Activated naive CD8-positive, alpha-beta T cell treated with anti-CD3 and anti-CD28 coated beads, Interleukin-2, amount 50 U/mL, for 24 hours (primary cell): ENCODE data around the gene IL22RA1.
A peak's percentile ranks its signal among the peaks of the same experiment; 100 is the strongest.

Experiments
- ATAC-seq: fragments of 150-1000 bp; cut with Tn5 transposase; one replicate; pipeline ENCODE4 v1.10.0; 2021
- DNase-seq: peaks from one replicate; pipeline ENCODE4 v3.0.0; 2021
- H3K27ac Mint-ChIP-seq: one replicate; pipeline ENCODE4 v1.8.0; 2021; ENCODE audit warnings: mild to moderate bottlenecking, mixed read lengths
- H3K27me3 Mint-ChIP-seq: one replicate; pipeline ENCODE4 v1.8.0; 2021; ENCODE audit warnings: mixed read lengths
- H3K36me3 Mint-ChIP-seq: one replicate; pipeline ENCODE4 v1.8.0; 2021; ENCODE audit warnings: low read depth, mixed read lengths
- H3K4me1 Mint-ChIP-seq: one replicate; pipeline ENCODE4 v1.8.0; 2021; ENCODE audit warnings: mixed read lengths
- H3K4me3 Mint-ChIP-seq: one replicate; pipeline ENCODE4 v1.8.0; 2021; ENCODE audit warnings: mild to moderate bottlenecking, moderate library complexity, mixed read lengths
- H3K9me3 Mint-ChIP-seq: one replicate; pipeline ENCODE4 v1.8.0; 2021; ENCODE audit warnings: mixed read lengths

IL22RA1 gene

DNA sequence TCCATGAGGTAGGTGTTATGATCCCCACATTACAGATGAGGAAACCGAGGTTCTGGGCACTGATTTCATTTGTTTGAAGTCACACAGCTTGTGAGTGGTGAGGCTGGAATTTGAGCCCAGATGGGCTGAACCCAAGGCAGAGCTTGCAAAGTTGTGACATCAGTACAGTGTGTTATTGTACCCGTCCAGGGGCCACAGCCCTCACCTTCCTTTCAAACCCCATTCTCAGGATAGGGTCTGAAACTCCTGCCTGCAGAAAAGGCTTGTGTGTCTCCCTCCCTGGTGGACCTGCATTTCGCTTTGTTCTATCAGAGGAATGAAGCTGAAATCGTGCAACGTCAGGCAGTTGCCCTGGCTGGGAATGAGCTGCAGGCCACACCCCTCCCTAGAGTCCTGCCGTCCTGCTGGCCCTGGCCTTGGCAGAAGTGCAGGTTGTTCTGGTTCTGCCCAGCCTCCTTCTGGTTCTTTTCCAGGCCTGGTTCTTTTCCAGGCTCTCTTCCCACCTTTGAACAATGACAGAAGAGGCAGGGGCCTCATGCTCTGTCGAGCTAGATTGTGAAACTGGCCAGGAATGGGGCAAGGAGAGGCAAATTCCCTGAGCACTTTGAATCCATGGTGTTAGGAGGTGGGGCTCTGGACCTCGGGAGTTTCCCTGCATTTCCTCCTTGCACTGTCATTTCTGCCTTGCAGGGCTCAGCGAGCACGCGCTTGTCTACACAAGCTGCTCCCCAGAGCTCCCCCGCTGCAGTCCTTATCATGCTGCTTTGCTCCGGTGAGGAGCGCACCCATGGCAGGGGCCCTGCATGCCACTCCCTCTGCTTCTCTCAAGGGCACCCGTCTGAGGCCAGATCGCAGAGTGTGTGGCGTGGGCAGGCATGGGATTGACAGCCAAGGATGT, 22.8 kb downstream of the IL22RA1 start:
- Mint-ChIP-seq H3K27me3 (peaks cover 2% of the 10 kb centered on the region), H3K27ac (no peak overlapping the region), H3K4me3 (no peak overlapping the region), H3K9me3 (no peaks in the 10 kb centered on the region), H3K4me1 (no peaks in the 10 kb centered on the region), H3K36me3 (no peaks in the 10 kb centered on the region)
- DNase-seq (no peak), ATAC-seq (no peak)

DNA sequence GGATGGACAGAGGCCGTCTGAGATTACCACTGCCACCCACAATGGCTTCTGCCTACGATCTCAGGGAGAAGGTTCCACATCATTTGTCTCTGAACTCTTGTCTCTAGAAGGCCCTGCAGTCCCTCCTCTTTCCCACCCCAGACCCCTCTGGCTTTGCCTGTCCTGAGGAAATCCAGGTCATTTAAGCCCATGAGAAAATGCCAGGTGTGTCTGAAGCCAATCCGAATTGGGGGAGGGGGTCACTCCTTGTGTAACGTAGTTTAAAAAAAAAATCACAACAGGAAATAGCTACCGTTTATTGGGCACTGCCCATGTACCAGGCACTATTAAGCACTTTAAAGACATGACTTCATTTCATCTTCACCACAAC, 23.5 kb downstream of the IL22RA1 start:
- no peak overlapping the region for H3K4me3 Mint-ChIP-seq
- H3K27ac Mint-ChIP-seq: no peak overlapping the region
- H3K9me3 Mint-ChIP-seq: no peaks in the 10 kb centered on the region
- no peaks in the 10 kb centered on the region for H3K4me1 Mint-ChIP-seq
- H3K36me3 Mint-ChIP-seq: no peaks in the 10 kb centered on the region
- peaks cover 4% of the 10 kb centered on the region for H3K27me3 Mint-ChIP-seq
- DNase-seq (no peak), ATAC-seq (no peak)

GRCh38 chr1:24118410-24119242, 24.3 kb downstream of the IL22RA1 start:
- H3K4me1 Mint-ChIP-seq: no peaks in the 10 kb centered on the region
- no peaks in the 10 kb centered on the region for H3K36me3 Mint-ChIP-seq
- no peak for ATAC-seq
- H3K27ac Mint-ChIP-seq: no peak overlapping the region
- peaks cover 7% of the 10 kb centered on the region for H3K27me3 Mint-ChIP-seq
- H3K4me3 Mint-ChIP-seq: no peak overlapping the region
- no peak for DNase-seq
- no peaks in the 10 kb centered on the region for H3K9me3 Mint-ChIP-seq

GRCh38 chr1:24117722-24118409, 25.1 kb downstream of the IL22RA1 start:
- no peak overlapping the region for H3K4me3 Mint-ChIP-seq
- ATAC-seq (no peak), DNase-seq (no peak)
- H3K27me3 Mint-ChIP-seq: peaks cover 13% of the 10 kb centered on the region
- H3K9me3 Mint-ChIP-seq: no peaks in the 10 kb centered on the region
- no peaks in the 10 kb centered on the region for H3K4me1 Mint-ChIP-seq
- no peak overlapping the region for H3K27ac Mint-ChIP-seq
- H3K36me3 Mint-ChIP-seq: no peaks in the 10 kb centered on the region

- no peak overlapping the region for H3K27ac Mint-ChIP-seq
- H3K4me3 Mint-ChIP-seq: no peak overlapping the region
- no peak for ATAC-seq
- no peaks in the 10 kb centered on the region for H3K9me3 Mint-ChIP-seq
- DNase-seq: no peak
- peaks cover 17% of the 10 kb centered on the region for H3K27me3 Mint-ChIP-seq
- H3K36me3 Mint-ChIP-seq: no peaks in the 10 kb centered on the region
- peaks cover 4% of the 10 kb centered on the region for H3K4me1 Mint-ChIP-seq
Observed at GRCh38 chr1:24117132-24117531, 25.8 kb downstream of the IL22RA1 start.

GRCh38 chr1:24114753-24115152, 28.2 kb downstream of the IL22RA1 start:
- H3K36me3 Mint-ChIP-seq: no peaks in the 10 kb centered on the region
- DNase-seq: no peak
- no peak for ATAC-seq
- H3K4me3 Mint-ChIP-seq: no peak overlapping the region
- peaks cover 4% of the 10 kb centered on the region for H3K4me1 Mint-ChIP-seq
- no peak overlapping the region for H3K27ac Mint-ChIP-seq
- H3K27me3 Mint-ChIP-seq: peaks cover 17% of the 10 kb centered on the region
- H3K9me3 Mint-ChIP-seq: no peaks in the 10 kb centered on the region

DNA sequence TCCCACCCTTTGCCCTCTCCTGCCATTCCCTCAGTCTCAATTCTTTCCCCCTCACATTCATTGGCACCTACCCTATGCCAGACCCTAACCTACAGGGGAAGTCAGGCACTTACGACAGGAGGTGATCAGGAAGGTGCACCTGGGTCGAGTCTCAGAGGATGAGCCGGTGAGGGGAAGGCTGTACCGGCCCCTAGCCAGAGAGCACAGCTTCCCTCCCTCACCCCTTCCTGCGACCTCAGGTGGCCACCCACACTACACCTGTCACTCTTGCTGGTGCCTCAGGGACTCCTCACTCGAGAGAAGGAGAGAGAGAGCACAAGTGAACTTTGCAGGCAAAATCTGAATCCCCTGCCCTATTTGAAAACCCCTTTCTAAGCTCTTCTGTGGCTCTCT, 29.3 kb downstream of the IL22RA1 start:
- H3K27ac Mint-ChIP-seq: no peak overlapping the region
- no peaks in the 10 kb centered on the region for H3K9me3 Mint-ChIP-seq
- H3K4me1 Mint-ChIP-seq: peaks cover 4% of the 10 kb centered on the region
- no peak for ATAC-seq
- no peak overlapping the region for H3K4me3 Mint-ChIP-seq
- DNase-seq: no peak
- no peaks in the 10 kb centered on the region for H3K36me3 Mint-ChIP-seq
- peaks cover 17% of the 10 kb centered on the region for H3K27me3 Mint-ChIP-seq

GRCh38 chr1:24111996-24112779, 30.8 kb downstream of the IL22RA1 start, which contains the start of gene MYOM3:
Gene MYOM3, minus strand, starts transcription at chr1:24112135. Its CDS starts 3,499 bp downstream, at chr1:24108636.
- Mint-ChIP-seq H3K27me3 (peaks cover 17% of the 10 kb centered on the region), H3K9me3 (no peaks in the 10 kb centered on the region), H3K27ac (no peak within 1 kb of the TSS), H3K4me1 (peaks cover 4% of the 10 kb centered on the region), H3K4me3 (no peak within 1 kb of the TSS), H3K36me3 (no peaks in the 10 kb centered on the region)
- peak; percentile 95 for ATAC-seq
- peak; percentile 60 for DNase-seq

DNA sequence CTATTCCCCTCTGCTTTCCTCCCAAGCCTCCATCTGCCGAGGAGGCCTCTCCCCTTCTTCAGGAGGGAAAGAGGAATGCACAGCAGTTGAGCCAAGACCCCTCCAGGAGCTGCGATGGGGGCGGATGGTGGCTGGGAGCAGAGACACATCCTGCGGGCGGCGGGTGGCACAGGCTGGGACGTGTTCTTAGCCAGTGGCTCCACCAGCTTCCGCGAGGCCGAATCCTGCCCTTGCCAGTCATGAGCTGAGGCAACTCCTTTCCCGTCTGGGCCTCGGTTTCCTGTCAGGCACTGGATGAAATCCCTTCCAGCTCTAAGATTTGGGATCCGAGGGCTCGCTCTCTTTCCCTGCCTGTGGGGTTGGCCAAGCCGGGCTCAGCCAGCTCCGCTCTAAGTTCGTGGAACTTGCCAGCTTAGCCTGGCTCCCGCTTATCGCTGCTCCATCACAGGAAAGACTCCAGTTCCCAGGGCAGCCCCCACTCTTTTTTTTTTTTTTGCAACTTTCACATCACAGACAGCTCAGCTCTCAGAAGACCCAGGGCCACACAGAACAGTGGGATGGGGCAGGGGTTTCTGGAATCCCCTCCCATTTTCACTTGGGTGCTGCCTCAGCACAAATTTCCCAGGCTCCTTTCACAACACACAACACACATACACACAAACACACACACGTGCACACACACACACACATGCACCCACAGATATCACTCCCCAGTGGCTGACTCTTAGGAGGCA, 31.5 kb downstream of the IL22RA1 start:
- Mint-ChIP-seq H3K4me3 (no peak overlapping the region), H3K4me1 (peaks cover 4% of the 10 kb centered on the region), H3K27ac (no peak overlapping the region), H3K36me3 (no peaks in the 10 kb centered on the region), H3K9me3 (no peaks in the 10 kb centered on the region), H3K27me3 (peaks cover 17% of the 10 kb centered on the region)
- no peak for DNase-seq
- ATAC-seq: no peak

- Mint-ChIP-seq H3K9me3 (no peaks in the 10 kb centered on the region), H3K27me3 (peaks cover 15% of the 10 kb centered on the region), H3K36me3 (no peaks in the 10 kb centered on the region), H3K4me1 (peaks cover 4% of the 10 kb centered on the region), H3K4me3 (no peak overlapping the region), H3K27ac (no peak overlapping the region)
- DNase-seq (no peak), ATAC-seq (no peak)
Observed at GRCh38 chr1:24110642-24111261, 32.2 kb downstream of the IL22RA1 start.

GRCh38 chr1:24109686-24110475, 33.1 kb downstream of the IL22RA1 start:
- no peak overlapping the region for H3K4me3 Mint-ChIP-seq
- DNase-seq: no peak
- H3K27ac Mint-ChIP-seq: no peak overlapping the region
- no peaks in the 10 kb centered on the region for H3K9me3 Mint-ChIP-seq
- peaks cover 15% of the 10 kb centered on the region for H3K27me3 Mint-ChIP-seq
- H3K4me1 Mint-ChIP-seq: peaks cover 4% of the 10 kb centered on the region
- H3K36me3 Mint-ChIP-seq: no peaks in the 10 kb centered on the region
- no peak for ATAC-seq

GRCh38 chr1:24109166-24109483, 33.8 kb downstream of the IL22RA1 start:
- Mint-ChIP-seq H3K27ac (no peak overlapping the region), H3K27me3 (peaks cover 13% of the 10 kb centered on the region), H3K36me3 (no peaks in the 10 kb centered on the region), H3K4me1 (peaks cover 4% of the 10 kb centered on the region), H3K9me3 (no peaks in the 10 kb centered on the region), H3K4me3 (no peak overlapping the region)
- DNase-seq (no peak), ATAC-seq (no peak)
